ENCODE results near the gene RUFY4. TPM values are rescaled to one million over a fixed set of nuclear protein-coding genes. Genes with fewer than 3 reads are reported as not detected.
"Not testable (repeated sequence)": the region's sequence is repeated elsewhere in the genome, so short reads cannot be mapped to it uniquely, and the experiment has no call there.

The RUFY4 gene, protein sequence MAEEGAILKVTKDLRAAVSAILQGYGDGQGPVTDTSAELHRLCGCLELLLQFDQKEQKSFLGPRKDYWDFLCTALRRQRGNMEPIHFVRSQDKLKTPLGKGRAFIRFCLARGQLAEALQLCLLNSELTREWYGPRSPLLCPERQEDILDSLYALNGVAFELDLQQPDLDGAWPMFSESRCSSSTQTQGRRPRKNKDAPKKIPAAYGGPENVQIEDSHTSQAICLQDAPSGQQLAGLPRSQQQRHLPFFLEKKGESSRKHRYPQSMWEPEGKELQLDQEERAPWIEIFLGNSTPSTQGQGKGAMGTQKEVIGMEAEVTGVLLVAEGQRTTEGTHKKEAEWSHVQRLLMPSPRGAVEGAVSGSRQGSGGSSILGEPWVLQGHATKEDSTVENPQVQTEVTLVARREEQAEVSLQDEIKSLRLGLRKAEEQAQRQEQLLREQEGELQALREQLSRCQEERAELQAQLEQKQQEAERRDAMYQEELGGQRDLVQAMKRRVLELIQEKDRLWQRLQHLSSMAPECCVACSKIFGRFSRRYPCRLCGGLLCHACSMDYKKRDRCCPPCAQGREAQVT
- under 1 TPM in 1 of 4 donors, not detected in 3; 0.25 TPM for total RNA-seq

DNA sequence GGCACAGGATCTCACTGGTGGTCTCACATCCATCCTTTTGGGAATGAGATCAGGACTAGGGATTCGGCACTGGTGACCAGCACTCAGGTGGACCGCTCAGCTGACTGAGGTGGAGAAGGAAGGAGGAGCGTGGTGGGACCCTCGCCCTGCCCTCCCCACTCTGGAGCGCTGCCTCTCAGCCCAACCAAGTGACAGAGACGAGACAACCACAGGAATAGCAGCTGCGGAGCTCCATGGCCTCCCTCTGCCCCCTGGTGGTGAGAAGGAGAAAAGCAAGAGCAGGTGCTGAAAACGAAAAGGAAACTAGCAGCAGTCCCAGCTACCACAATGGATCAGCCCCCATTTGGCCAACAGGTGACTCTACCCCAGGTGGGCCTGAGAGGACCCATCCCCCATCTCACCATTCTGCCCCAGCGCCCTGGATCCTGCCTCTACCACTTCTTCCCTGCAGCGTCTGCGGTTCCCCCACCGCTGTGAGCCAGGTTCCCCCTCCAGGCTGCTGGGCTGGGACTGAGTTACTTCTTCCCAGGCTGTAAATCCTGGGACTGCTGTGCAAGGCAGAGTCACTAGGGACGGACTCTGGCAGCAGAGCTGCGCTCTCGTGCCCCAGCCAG is at the start of gene RUFY4:
RUFY4 (plus strand) TSS at position 533 of the 614 bp plus-strand sequence. CDS start 1,353 bp downstream, outside the sequence.
- H3K4me3 ChIP-seq: peak within 1 kb of the TSS; percentile 40 to 54 (median 44)
- H3K9me3 ChIP-seq; H3K27me3 ChIP-seq; H3K4me1 ChIP-seq; in situ Hi-C loops (cut with MboI; ENCODE audit: low sequenced_read_pairs in 4 of 4); H3K27ac ChIP-seq; H3K36me3 ChIP-seq: not testable (repeated sequence)
- intact Hi-C loops (cut with DNase I; ENCODE audit: low total_unique reads): loop anchor here (2.0 kb wide), 1 partner anchor 284 kb away; no protein-coding TSS in a partner anchor
- DNase-seq: peak; percentile 48 to 61
- TF ChIP-seq, protein P1, sequence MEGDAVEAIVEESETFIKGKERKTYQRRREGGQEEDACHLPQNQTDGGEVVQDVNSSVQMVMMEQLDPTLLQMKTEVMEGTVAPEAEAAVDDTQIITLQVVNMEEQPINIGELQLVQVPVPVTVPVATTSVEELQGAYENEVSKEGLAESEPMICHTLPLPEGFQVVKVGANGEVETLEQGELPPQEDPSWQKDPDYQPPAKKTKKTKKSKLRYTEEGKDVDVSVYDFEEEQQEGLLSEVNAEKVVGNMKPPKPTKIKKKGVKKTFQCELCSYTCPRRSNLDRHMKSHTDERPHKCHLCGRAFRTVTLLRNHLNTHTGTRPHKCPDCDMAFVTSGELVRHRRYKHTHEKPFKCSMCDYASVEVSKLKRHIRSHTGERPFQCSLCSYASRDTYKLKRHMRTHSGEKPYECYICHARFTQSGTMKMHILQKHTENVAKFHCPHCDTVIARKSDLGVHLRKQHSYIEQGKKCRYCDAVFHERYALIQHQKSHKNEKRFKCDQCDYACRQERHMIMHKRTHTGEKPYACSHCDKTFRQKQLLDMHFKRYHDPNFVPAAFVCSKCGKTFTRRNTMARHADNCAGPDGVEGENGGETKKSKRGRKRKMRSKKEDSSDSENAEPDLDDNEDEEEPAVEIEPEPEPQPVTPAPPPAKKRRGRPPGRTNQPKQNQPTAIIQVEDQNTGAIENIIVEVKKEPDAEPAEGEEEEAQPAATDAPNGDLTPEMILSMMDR (IDR thresholded peaks at IDR 0.05 in 4 of 5, conservative IDR thresholded peaks at IDR 0.05 in 1 of 5): peak; percentile 70 to 87 (median 86)
- ATAC-seq: peak; percentile 85 to 94

DNA sequence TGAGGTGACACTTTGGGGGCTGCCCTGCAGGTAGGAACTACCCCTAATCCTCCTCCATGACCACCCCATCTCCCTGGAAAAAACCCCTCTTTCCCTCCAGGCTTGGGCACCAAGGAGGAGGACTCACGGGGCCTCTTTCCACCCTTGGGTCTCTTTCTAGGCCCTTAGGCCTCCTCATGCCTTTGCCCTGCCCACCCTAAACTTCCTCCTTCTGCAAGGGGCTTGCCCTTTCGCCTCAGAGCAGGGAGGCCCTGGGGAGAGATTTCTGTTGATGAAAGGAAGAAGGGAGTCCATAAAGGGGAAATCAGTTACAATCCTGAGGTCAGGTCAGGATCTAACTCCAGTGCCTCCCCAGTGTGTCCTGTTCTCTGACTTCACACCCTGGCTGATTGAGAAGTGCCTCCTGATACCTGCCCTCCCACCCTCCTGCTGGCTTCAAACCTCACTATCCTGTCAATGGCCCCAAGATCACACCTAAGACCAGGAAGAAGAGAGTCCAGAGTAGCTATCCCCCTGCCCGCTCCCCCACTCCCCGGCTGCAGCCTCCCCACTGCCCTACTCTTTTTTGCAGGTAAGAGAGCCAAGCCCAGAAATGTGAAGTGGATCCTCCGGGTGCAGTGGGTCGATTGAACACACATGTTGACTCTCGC is 49.5 kb upstream of the RUFY4 start:
- Histone ChIP-seq H3K36me3 (no peaks in the 10 kb centered on the region), H3K4me3 (peak overlapping the region in 1 of 4 donors; percentile 40), H3K27ac (peak overlapping the region; percentile 95 to 99 (median 98)), H3K27me3 (no peaks in the 10 kb centered on the region), H3K9me3 (no peaks in the 10 kb centered on the region), H3K4me1 (peaks cover 85 to 95% of the 10 kb centered on the region in 2 donors)
- TF ChIP-seq, protein P1 (IDR thresholded peaks at IDR 0.05 in 4 of 5, conservative IDR thresholded peaks at IDR 0.05 in 1 of 5): no peak
- no peak for TF ChIP-seq POLR2A (IDR thresholded peaks at IDR 0.05)
- ATAC-seq (no peak), DNase-seq (peak in 1 of 2 donors; percentile 9)
- in situ Hi-C loops (cut with MboI; ENCODE audit: low sequenced_read_pairs in 4 of 4) (no loop called here), intact Hi-C loops (cut with DNase I; ENCODE audit: low total_unique reads) (loop anchor here (10.0 kb wide), 1 partner anchor 1335 kb away; no protein-coding TSS in a partner anchor)

DNA sequence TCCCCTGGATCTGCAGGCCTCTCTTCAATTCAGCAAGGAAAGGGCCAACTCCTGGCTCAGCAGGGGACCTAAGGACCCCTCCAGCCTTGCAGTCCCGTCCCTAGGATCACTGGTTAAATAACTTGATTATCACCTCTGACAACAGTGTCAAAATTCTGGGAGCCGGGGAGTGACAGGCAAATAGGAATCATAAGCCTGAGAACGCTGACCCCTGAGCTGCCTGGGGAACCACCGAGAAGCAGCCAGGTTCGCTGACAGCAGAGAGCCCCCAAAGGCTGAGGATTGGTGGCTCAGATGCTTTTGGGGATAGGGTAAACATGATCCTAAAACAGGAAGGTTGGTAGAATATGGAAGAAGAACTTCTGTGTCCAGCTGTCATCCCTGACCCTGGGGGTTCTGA is 48.8 kb upstream of the RUFY4 start:
- DNase-seq (peak in 1 of 2 donors; percentile 11), ATAC-seq (no peak)
- H3K27ac ChIP-seq: peak overlapping the region; percentile 95 to 99 (median 98)
- TF ChIP-seq POLR2A (IDR thresholded peaks at IDR 0.05): no peak
- TF ChIP-seq, protein P1 (IDR thresholded peaks at IDR 0.05 in 4 of 5, conservative IDR thresholded peaks at IDR 0.05 in 1 of 5): no peak
- H3K27me3 ChIP-seq: no peaks in the 10 kb centered on the region
- peak overlapping the region in 2 of 4 donors; percentile 40 to 48 for H3K4me3 ChIP-seq
- H3K9me3 ChIP-seq: no peaks in the 10 kb centered on the region
- no peaks in the 10 kb centered on the region for H3K36me3 ChIP-seq
- H3K4me1 ChIP-seq: peaks cover 84 to 95% of the 10 kb centered on the region in 2 donors
- intact Hi-C loops (cut with DNase I; ENCODE audit: low total_unique reads): loop anchor here (10.0 kb wide), 1 partner anchor 1335 kb away; no protein-coding TSS in a partner anchor
- in situ Hi-C loops (cut with MboI; ENCODE audit: low sequenced_read_pairs in 4 of 4): no loop called here

DNA sequence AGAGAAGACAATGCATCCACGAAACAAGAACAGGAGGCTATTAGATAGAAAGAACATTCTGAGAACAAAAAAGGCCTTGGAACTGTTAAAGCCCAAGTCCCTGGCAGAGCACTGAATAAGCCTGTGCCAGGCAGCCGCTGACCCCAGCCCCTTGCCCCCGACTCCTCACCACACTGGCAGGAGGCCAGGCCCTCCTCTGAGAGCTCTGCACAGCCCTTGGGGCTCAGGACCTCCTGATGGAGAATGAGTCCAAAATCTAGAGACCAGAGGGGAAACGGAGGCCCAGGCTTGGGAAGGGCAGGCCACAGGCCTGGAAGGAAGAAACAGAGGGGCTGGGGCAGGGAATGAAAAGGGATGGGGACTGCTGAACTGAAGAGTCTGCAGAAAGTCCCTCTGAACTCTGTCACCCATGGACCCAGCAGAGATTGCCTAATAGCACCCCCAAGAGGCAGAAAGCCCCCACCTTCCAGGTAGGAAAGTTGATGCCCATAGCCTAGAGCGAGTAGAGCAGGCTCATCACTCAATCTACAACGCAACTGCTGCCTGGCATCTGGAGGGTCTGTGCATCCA is 48.0 kb upstream of the RUFY4 start:
- Histone ChIP-seq H3K9me3 (no peaks in the 10 kb centered on the region), H3K4me1 (peaks cover 82 to 97% of the 10 kb centered on the region in 2 donors), H3K4me3 (peak overlapping the region; percentile 24 to 48 (median 36)), H3K27me3 (no peaks in the 10 kb centered on the region), H3K36me3 (no peaks in the 10 kb centered on the region), H3K27ac (peak overlapping the region; percentile 95 to 99 (median 98))
- no peak for TF ChIP-seq POLR2A (IDR thresholded peaks at IDR 0.05)
- in situ Hi-C loops (cut with MboI; ENCODE audit: low sequenced_read_pairs in 4 of 4) (no loop called here), intact Hi-C loops (cut with DNase I; ENCODE audit: low total_unique reads) (loop anchor here (10.0 kb wide), 1 partner anchor 1336 kb away; no protein-coding TSS in a partner anchor)
- DNase-seq: peak in 1 of 2 donors; percentile 18
- no peak for ATAC-seq
